Liver (tissue), 9 donors: ENCODE results near the gene PCBP1. TPM values are rescaled to one million over a fixed set of nuclear protein-coding genes. Genes with fewer than 3 reads are reported as not detected.

Experiments used
- DNase-seq: peaks from one replicate; pipeline ENCODE4 v3.0.0-alpha.2; 2017; ENCODE audit warnings: low spot score
- H3K27ac ChIP-seq, 2 donors: one replicate each; pipeline ENCODE4 v1.7.0; 2013; ENCODE audit warnings: inconsistent platforms in 2 of 2, low read length in 2 of 2, control low read depth in 1 of 2, low read depth in 1 of 2, mild to moderate bottlenecking in 1 of 2
- H3K27me3 ChIP-seq, 4 donors: one replicate each; pipeline versions ENCODE4 v1.6.1 to v1.7.0; 2013; ENCODE audit warnings: low read length in 3 of 4, inconsistent platforms in 1 of 4, mild to moderate bottlenecking in 1 of 4, moderate library complexity in 1 of 4; ENCODE audit not compliant: control insufficient read depth in 4 of 4, insufficient read depth in 4 of 4
- H3K36me3 ChIP-seq, 4 donors: one replicate each; pipeline versions ENCODE4 v1.6.1 to v1.7.0; 2013; ENCODE audit warnings: low read length in 3 of 4, mild to moderate bottlenecking in 3 of 4, low read depth in 1 of 4, moderate library complexity in 1 of 4; ENCODE audit not compliant: control insufficient read depth in 4 of 4, insufficient read depth in 3 of 4
- H3K4me1 ChIP-seq, 4 donors: one replicate each; pipeline versions ENCODE4 v1.6.1 to v1.7.0; 2013; ENCODE audit warnings: low read length in 3 of 4, mild to moderate bottlenecking in 3 of 4, moderate library complexity in 1 of 4; ENCODE audit not compliant: control insufficient read depth in 4 of 4, insufficient read depth in 4 of 4
- H3K4me3 ChIP-seq, 3 donors: one replicate each; pipeline versions ENCODE4 v1.6.1 to v1.7.0; 2013; ENCODE audit warnings: low read length in 3 of 3, control low read depth in 1 of 3, low read depth in 1 of 3, mild to moderate bottlenecking in 1 of 3
- H3K9ac ChIP-seq, 2 donors: one replicate each; pipeline ENCODE4 v1.7.0; 2013; ENCODE audit warnings: low read length in 2 of 2, mild to moderate bottlenecking in 2 of 2, moderate library complexity in 2 of 2, control low read depth in 1 of 2, low read depth in 1 of 2
- H3K9me3 ChIP-seq, 4 donors: one replicate each; pipeline versions ENCODE4 v1.6.1 to v1.7.0; 2013; ENCODE audit warnings: low read length in 3 of 4; ENCODE audit not compliant: control insufficient read depth in 4 of 4
- ATF3 ChIP-seq: IDR thresholded peaks from 2 replicates; pipeline ENCODE4 v1.6.1; 2016; ENCODE audit warnings: antibody characterized with exemption
- CTCF ChIP-seq: fragments of 150-350 bp; IDR thresholded peaks from 2 replicates; pipeline ENCODE4 v1.5.1; 2017; ENCODE audit warnings: improper control_type of control experiment, low read depth, low read length; ENCODE audit not compliant: missing input control
- EGR1 ChIP-seq, 2 donors: IDR thresholded peaks; 2 replicates each; pipeline ENCODE4 v1.6.1; 2016 to 2018; ENCODE audit warnings: antibody characterized with exemption in 2 of 2, low read depth in 2 of 2
- FOXA1 ChIP-seq: IDR thresholded peaks from 2 replicates; pipeline ENCODE4 v1.6.1; 2016; ENCODE audit warnings: antibody characterized with exemption
- FOXA2 ChIP-seq: IDR thresholded peaks from 2 replicates; pipeline ENCODE4 v1.6.1; 2016; ENCODE audit warnings: antibody characterized with exemption
- GABPA ChIP-seq, 2 donors: IDR thresholded peaks in 1 of 2; conservative IDR thresholded peaks in 1 of 2; 2 replicates each; pipeline ENCODE4 v1.6.1; 2016; ENCODE audit warnings: antibody characterized with exemption in 2 of 2, mild to moderate bottlenecking in 1 of 2, moderate library complexity in 1 of 2
- HNF4A ChIP-seq, 2 donors: conservative IDR thresholded peaks; 2 replicates each; pipeline ENCODE4 v1.6.1; 2016; ENCODE audit warnings: antibody characterized with exemption in 2 of 2, mild to moderate bottlenecking in 2 of 2
- HNF4G ChIP-seq: IDR thresholded peaks from 2 replicates; pipeline ENCODE4 v1.6.1; 2016; ENCODE audit warnings: antibody characterized with exemption
- JUND ChIP-seq, 2 donors: IDR thresholded peaks; 2 replicates each; pipeline ENCODE4 v1.6.1; 2016; ENCODE audit warnings: antibody characterized with exemption in 2 of 2
- NR2F2 ChIP-seq: IDR thresholded peaks from 2 replicates; pipeline ENCODE4 v1.6.1; 2016; ENCODE audit warnings: antibody characterized with exemption
- RAD21 ChIP-seq, 2 donors: IDR thresholded peaks; 2 replicates each; pipeline ENCODE4 v1.6.1; 2016; ENCODE audit warnings: antibody characterized with exemption in 2 of 2, mild to moderate bottlenecking in 2 of 2
- RXRA ChIP-seq, 2 donors: IDR thresholded peaks; 2 replicates each; pipeline ENCODE4 v1.6.1; 2017 to 2018; ENCODE audit warnings: antibody characterized with exemption in 2 of 2, mild to moderate bottlenecking in 1 of 2
- SP1 ChIP-seq: IDR thresholded peaks from 2 replicates; pipeline ENCODE4 v1.6.1; 2018; ENCODE audit warnings: antibody characterized with exemption, mild to moderate bottlenecking
- TAF1 ChIP-seq: conservative IDR thresholded peaks from 2 replicates; pipeline ENCODE4 v1.6.1; 2016; ENCODE audit warnings: antibody characterized with exemption, mild to moderate bottlenecking
- YY1 ChIP-seq: IDR thresholded peaks from 2 replicates; pipeline ENCODE4 v1.6.1; 2016; ENCODE audit warnings: antibody characterized with exemption, mild to moderate bottlenecking
- ZBTB33 ChIP-seq: IDR thresholded peaks from 2 replicates; pipeline ENCODE4 v1.6.1; 2016; ENCODE audit warnings: antibody characterized with exemption
- WGBS: extraction: QIAGEN DNeasy Blood & Tissue Kit; methylation state at CpG from one replicate; pipeline ENCODE4 v1.1.7; 2013; 5-methylcytosine and 5-hydroxymethylcytosine counted together
- polyA plus RNA-seq, 2 donors: library from polyadenylated mRNA; stranded (reverse) in 1 of 2; unstranded in 1 of 2; fragments of 200-250 nt in 1 of 2; fragments of >200 nt in 1 of 2; fragmentation: Nextera tagmentation in 1 of 2; extraction: Ambion mirVana in 1 of 2; gene quantifications; one replicate each; pipeline versions ENCODE4 v1.2.1 to v1.2.3, GENCODE V29; 2013 to 2015
- total RNA-seq, 2 donors: library from RNA; depleted of rRNA; stranded (reverse); fragments of >200 nt; gene quantifications; one replicate each; pipeline ENCODE4 v1.2.3, GENCODE V29; 2014
- donor health status: healthy.
- donor health status: healthy.
- donor health status: healthy.
- donor health status: healthy.
- donor health status: healthy.

Gene PCBP1
- total and polyA plus RNA-seq, 4 donors: 64.0 to 202 (median 87.9) TPM

- H3K4me3 ChIP-seq: no peak overlapping the region
Observed at GRCh38 chr2:70095720-70096670, 8.7 kb downstream of the PCBP1 start.

GRCh38 chr2:70098032-70098431, 10.8 kb downstream of the PCBP1 start:
- H3K27ac ChIP-seq: peak overlapping the region; percentile 81 to 87
- TF ChIP-seq ZBTB33 (peak; percentile 65), EGR1 (IDR thresholded peaks at IDR 0.05; ENCODE audit: low read depth in 2 of 2) (peak; percentile 74 to 98), YY1 (peak; percentile 75), SP1 (peak; percentile 86), FOXA2 (peak; percentile 43), NR2F2 (no peak), HNF4G (peak; percentile 85), CTCF (no peak), TAF1 (no peak), ATF3 (peak; percentile 97), HNF4A (conservative IDR thresholded peaks at IDR 0.05) (peak; percentile 93 to 94), RAD21 (IDR thresholded peaks at IDR 0.05) (peak in 1 of 2 donors; percentile 28), FOXA1 (no peak), GABPA (IDR thresholded peaks at IDR 0.05 in 1 of 2, conservative IDR thresholded peaks at IDR 0.05 in 1 of 2) (peak in 1 of 2 donors; percentile 47), JUND (IDR thresholded peaks at IDR 0.05) (peak; percentile 100), RXRA (IDR thresholded peaks at IDR 0.05) (peak; percentile 50 to 69)
- DNase-seq: no peak
- peaks cover 10 to 19% (median 13%) of the 10 kb centered on the region in 4 donors for H3K4me1 ChIP-seq
- H3K4me3 ChIP-seq: no peak overlapping the region
- WGBS: 33% methylated on average over 4 of the region's 4 CpGs
- H3K27me3 ChIP-seq: no peaks in the 10 kb centered on the region
- H3K9me3 ChIP-seq: no peaks in the 10 kb centered on the region
- H3K36me3 ChIP-seq: no peaks in the 10 kb centered on the region
- H3K9ac ChIP-seq: no peak overlapping the region

More at GRCh38 chr2:70095720-70096670, 8.7 kb downstream of the PCBP1 start:
- H3K4me1 ChIP-seq: peaks cover 10 to 19% (median 13%) of the 10 kb centered on the region in 4 donors
- DNase-seq: no peak
- no peaks in the 10 kb centered on the region for H3K27me3 ChIP-seq
- WGBS: 95% methylated on average over 16 of the region's 16 CpGs
- H3K9ac ChIP-seq: peak overlapping the region in 1 of 2 donors; percentile 81
- no peak for TF ChIP-seq GABPA (IDR thresholded peaks at IDR 0.05 in 1 of 2, conservative IDR thresholded peaks at IDR 0.05 in 1 of 2)
- no peak for TF ChIP-seq EGR1 (IDR thresholded peaks at IDR 0.05; ENCODE audit: low read depth in 2 of 2)
- TF ChIP-seq ZBTB33: no peak
- no peak for TF ChIP-seq FOXA1
- no peak for TF ChIP-seq RXRA (IDR thresholded peaks at IDR 0.05)
- no peak for TF ChIP-seq HNF4G
- no peak for TF ChIP-seq JUND (IDR thresholded peaks at IDR 0.05)
- no peaks in the 10 kb centered on the region for H3K36me3 ChIP-seq
- peak overlapping the region; percentile 91 to 97 for H3K27ac ChIP-seq
- H3K9me3 ChIP-seq: no peaks in the 10 kb centered on the region
